Measurements from ENCODE around the gene DHX8. TPM values are rescaled to one million over a fixed set of nuclear protein-coding genes. Genes with fewer than 3 reads are reported as not detected.
"Not testable (repeated sequence)": the region's sequence is repeated elsewhere in the genome, so short reads cannot be mapped to it uniquely, and the experiment has no call there.

DHX8 gene
- total RNA-seq, 1 experiment from 2014 or later, result 24.4 TPM

DNA sequence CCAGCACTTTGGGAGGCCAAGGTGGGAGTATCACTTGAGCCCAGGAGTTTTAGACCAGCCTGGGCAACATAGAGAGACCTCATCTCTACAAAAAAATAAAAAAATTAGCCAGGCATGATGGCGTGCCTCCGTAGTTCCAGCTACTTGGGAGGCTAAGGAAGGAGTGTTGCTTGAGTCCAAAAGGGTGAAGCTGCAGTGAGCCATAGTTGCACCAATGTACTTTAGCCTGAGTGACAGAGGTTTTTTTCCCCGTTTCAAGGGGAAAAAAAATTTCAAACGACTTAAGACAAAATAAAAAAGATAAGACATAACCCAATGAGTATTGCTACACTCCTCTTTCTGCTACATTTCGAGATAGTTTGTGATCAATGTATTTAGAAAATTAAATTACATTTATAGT, 6.8 kb downstream of the DHX8 start:
- POLR2A ChIA-PET (ENCODE audit: low non-redundant PET), result no interaction called here
- CTCF ChIA-PET, result no interaction called here
- H3K36me3 ChIP-seq (ENCODE audit: insufficient read depth, low read length, poor library complexity, severe bottlenecking), result peaks cover 10% of the 10 kb centered on the region
- intact Hi-C loops (cut with micrococcal nuclease; ENCODE audit: unreplicated experiment), result no loop called here
- BruUV-seq (replicated peaks), result no TSS peak
- no peak for DNase-seq (ENCODE audit: low spot score)
- H3K4me3 ChIP-seq (ENCODE audit: low read depth, low read length, poor library complexity, severe bottlenecking), result no peak overlapping the region
- H3K27me3 ChIP-seq (replicated peaks; ENCODE audit: insufficient read depth, low read depth, low read length, poor library complexity), result no peaks in the 10 kb centered on the region
- no peak overlapping the region for H3K27ac ChIP-seq (ENCODE audit: low read depth, low read length, poor library complexity, severe bottlenecking)
- no peaks in the 10 kb centered on the region for H3K9me3 ChIP-seq (ENCODE audit: low read depth, low read length, poor library complexity, severe bottlenecking)
- no peaks in the 10 kb centered on the region for H3K4me1 ChIP-seq (ENCODE audit: insufficient read depth, low read length, poor library complexity, severe bottlenecking)
- no peak for TF ChIP-seq EZH2 (IDR thresholded peaks at IDR 0.05; ENCODE audit: borderline replicate concordance, low read depth, low read length, poor library complexity, severe bottlenecking)
- TF ChIP-seq, protein P1, sequence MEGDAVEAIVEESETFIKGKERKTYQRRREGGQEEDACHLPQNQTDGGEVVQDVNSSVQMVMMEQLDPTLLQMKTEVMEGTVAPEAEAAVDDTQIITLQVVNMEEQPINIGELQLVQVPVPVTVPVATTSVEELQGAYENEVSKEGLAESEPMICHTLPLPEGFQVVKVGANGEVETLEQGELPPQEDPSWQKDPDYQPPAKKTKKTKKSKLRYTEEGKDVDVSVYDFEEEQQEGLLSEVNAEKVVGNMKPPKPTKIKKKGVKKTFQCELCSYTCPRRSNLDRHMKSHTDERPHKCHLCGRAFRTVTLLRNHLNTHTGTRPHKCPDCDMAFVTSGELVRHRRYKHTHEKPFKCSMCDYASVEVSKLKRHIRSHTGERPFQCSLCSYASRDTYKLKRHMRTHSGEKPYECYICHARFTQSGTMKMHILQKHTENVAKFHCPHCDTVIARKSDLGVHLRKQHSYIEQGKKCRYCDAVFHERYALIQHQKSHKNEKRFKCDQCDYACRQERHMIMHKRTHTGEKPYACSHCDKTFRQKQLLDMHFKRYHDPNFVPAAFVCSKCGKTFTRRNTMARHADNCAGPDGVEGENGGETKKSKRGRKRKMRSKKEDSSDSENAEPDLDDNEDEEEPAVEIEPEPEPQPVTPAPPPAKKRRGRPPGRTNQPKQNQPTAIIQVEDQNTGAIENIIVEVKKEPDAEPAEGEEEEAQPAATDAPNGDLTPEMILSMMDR (conservative IDR thresholded peaks at IDR 0.05; ENCODE audit: low read depth, low read length), result no peak

DNA sequence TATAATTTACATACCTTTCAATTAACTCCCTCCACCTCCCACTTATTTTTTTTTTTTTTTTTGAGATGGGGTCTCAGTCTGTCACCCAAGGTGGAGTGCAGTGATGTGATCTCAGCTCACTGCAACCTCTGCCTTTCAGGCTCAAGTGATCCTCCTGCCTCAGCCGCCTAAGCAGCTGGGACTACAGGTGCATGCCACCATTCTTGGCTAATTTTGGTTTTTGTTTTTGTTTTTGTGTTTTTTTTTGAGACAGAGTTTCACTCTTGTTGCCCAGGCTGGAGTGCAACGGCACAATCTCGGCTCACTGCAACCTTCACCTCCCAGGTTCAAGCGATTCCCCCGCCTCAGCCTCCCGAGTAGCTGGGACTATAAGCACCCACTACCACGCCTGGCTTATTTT, 25.7 kb downstream of the DHX8 start:
- H3K27ac ChIP-seq (ENCODE audit: low read depth, low read length, poor library complexity, severe bottlenecking); H3K4me1 ChIP-seq (ENCODE audit: insufficient read depth, low read length, poor library complexity, severe bottlenecking); H3K4me3 ChIP-seq (ENCODE audit: low read depth, low read length, poor library complexity, severe bottlenecking); intact Hi-C loops (cut with micrococcal nuclease; ENCODE audit: unreplicated experiment); DNase-seq (ENCODE audit: low spot score); CTCF ChIA-PET; H3K27me3 ChIP-seq (replicated peaks; ENCODE audit: insufficient read depth, low read depth, low read length, poor library complexity); H3K9me3 ChIP-seq (ENCODE audit: low read depth, low read length, poor library complexity, severe bottlenecking); POLR2A ChIA-PET (ENCODE audit: low non-redundant PET); H3K36me3 ChIP-seq (ENCODE audit: insufficient read depth, low read length, poor library complexity, severe bottlenecking); BruUV-seq (replicated peaks): not testable (repeated sequence)

DNA sequence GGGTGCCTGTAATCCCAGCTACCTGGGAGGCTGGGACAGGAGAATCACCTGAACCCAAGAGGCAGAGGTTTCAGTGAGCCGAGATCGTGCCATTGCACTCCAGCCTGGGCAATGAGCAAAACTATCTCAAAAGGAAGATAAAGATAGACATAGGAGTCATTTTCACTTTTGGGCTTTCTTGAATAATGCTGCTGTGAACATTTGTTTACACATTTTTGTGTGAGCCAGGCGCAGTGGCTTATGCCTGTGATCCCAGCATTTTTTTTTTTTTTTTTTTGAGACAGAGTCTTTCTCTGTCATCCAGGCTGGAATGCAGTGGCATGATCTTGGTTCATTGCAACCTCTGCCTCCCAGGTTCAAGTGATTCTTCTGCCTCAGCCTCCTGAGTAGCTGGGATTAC, 27.4 kb downstream of the DHX8 start:
- BruUV-seq (replicated peaks); H3K4me1 ChIP-seq (ENCODE audit: insufficient read depth, low read length, poor library complexity, severe bottlenecking); H3K27me3 ChIP-seq (replicated peaks; ENCODE audit: insufficient read depth, low read depth, low read length, poor library complexity); H3K27ac ChIP-seq (ENCODE audit: low read depth, low read length, poor library complexity, severe bottlenecking); intact Hi-C loops (cut with micrococcal nuclease; ENCODE audit: unreplicated experiment); H3K9me3 ChIP-seq (ENCODE audit: low read depth, low read length, poor library complexity, severe bottlenecking); POLR2A ChIA-PET (ENCODE audit: low non-redundant PET); H3K36me3 ChIP-seq (ENCODE audit: insufficient read depth, low read length, poor library complexity, severe bottlenecking); DNase-seq (ENCODE audit: low spot score); H3K4me3 ChIP-seq (ENCODE audit: low read depth, low read length, poor library complexity, severe bottlenecking): not testable (repeated sequence)
- CTCF ChIA-PET, result interaction anchor here (0.8 kb wide), 1 partner anchor 289 kb away, joined by 3 read pairs; no protein-coding TSS in a partner anchor

DNA sequence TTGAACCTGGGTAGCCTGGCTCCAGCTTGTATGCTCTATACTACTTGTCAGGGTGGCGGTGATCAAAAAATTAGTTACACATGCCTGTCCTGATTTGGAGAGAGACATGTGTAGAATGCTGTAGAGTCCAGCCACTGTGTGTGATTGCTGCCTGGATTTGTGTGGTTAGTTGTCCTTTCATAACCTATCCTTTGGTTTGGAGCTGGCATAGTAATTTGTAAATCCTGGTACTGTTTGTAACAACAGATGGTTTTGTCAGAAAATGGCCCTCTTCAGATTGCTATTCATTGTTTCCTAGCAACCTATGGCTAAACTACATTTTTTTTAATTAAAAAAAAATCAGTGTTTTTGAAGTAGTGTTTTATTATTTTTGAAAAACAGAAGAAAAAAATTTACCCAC, 31.9 kb downstream of the DHX8 start:
- no peaks in the 10 kb centered on the region for H3K27me3 ChIP-seq (replicated peaks; ENCODE audit: insufficient read depth, low read depth, low read length, poor library complexity)
- no peaks in the 10 kb centered on the region for H3K4me1 ChIP-seq (ENCODE audit: insufficient read depth, low read length, poor library complexity, severe bottlenecking)
- ChIA-PET CTCF (no interaction called here), POLR2A (ENCODE audit: low non-redundant PET) (no interaction called here)
- BruUV-seq (replicated peaks), result no TSS peak
- H3K36me3 ChIP-seq (ENCODE audit: insufficient read depth, low read length, poor library complexity, severe bottlenecking), result peaks cover 8% of the 10 kb centered on the region
- no peak for TF ChIP-seq EZH2 (IDR thresholded peaks at IDR 0.05; ENCODE audit: borderline replicate concordance, low read depth, low read length, poor library complexity, severe bottlenecking)
- TF ChIP-seq, protein P1 (conservative IDR thresholded peaks at IDR 0.05; ENCODE audit: low read depth, low read length), result no peak
- intact Hi-C loops (cut with micrococcal nuclease; ENCODE audit: unreplicated experiment), result no loop called here
- no peaks in the 10 kb centered on the region for H3K9me3 ChIP-seq (ENCODE audit: low read depth, low read length, poor library complexity, severe bottlenecking)
- H3K27ac ChIP-seq (ENCODE audit: low read depth, low read length, poor library complexity, severe bottlenecking), result no peak overlapping the region
- H3K4me3 ChIP-seq (ENCODE audit: low read depth, low read length, poor library complexity, severe bottlenecking), result no peak overlapping the region
- no peak for DNase-seq (ENCODE audit: low spot score)

Measured in A673 (cell line).